IMR-90 (cell line): ENCODE data around the gene VPS41. TPM values are rescaled to one million over a fixed set of nuclear protein-coding genes. Genes with fewer than 3 reads are reported as not detected.

ENCODE experiments used
- ATAC-seq: fragments of 200-7000 bp; cut with Tn5 transposase; 2 replicates; pipeline ENCODE4 v1.9.1; 2020; ENCODE audit warnings: low read depth, mild to moderate bottlenecking, moderate library complexity
- BruUV-seq: library from RNA; stranded (reverse); fragments of 400-500 nt; replicated peaks from 2 replicates; lab custom pipeline; 2021; lab: Mats Ljungman, UMichigan
- CTCF ChIA-PET: fragments of 300-600 bp; formaldehyde crosslinking; extraction: SDS; loops from one replicate; lab custom pipeline; 2021; ENCODE audit warnings: antibody characterized with exemption; lab: Yijun Ruan, JAX
- POLR2A ChIA-PET: fragments of 300-600 bp; sonication (Branson Sonifier 250); formaldehyde crosslinking; loops from one replicate; lab custom pipeline; 2022; ENCODE audit warnings: antibody characterized with exemption; ENCODE audit not compliant: unreplicated experiment; lab: Charles Lee
- DNase-seq: peaks from one replicate; pipeline ENCODE4 v3.0.0; 2013
- H2AFZ ChIP-seq: replicated peaks from 2 replicates; pipeline ENCODE3; 2013; ENCODE audit warnings: low read length, mild to moderate bottlenecking; ENCODE audit not compliant: poor library complexity
- H2AK5ac ChIP-seq: 2 replicates; pipeline ENCODE4 v1.6.1; 2013; ENCODE audit warnings: low read depth, low read length, inconsistent platforms
- H2AK9ac ChIP-seq: replicated peaks from 2 replicates; pipeline ENCODE3; 2013; ENCODE audit warnings: mild to moderate bottlenecking, low read depth, low read length, moderate library complexity; ENCODE audit not compliant: poor library complexity
- H2BK120ac ChIP-seq: 2 replicates; pipeline ENCODE4 v1.6.1; 2013; ENCODE audit warnings: low read depth, low read length, inconsistent platforms
- H2BK15ac ChIP-seq: 3 replicates; pipeline ENCODE4 v1.6.1; 2013; ENCODE audit warnings: low read depth, low read length, inconsistent platforms
- H2BK20ac ChIP-seq: 2 replicates; pipeline ENCODE4 v1.6.1; 2013; ENCODE audit warnings: low read depth, mild to moderate bottlenecking, inconsistent platforms, low read length, moderate library complexity
- H2BK5ac ChIP-seq: 2 replicates; pipeline ENCODE4 v1.6.1; 2013; ENCODE audit warnings: mild to moderate bottlenecking, low read depth, low read length, inconsistent platforms; ENCODE audit not compliant: poor library complexity, severe bottlenecking
- H3K14ac ChIP-seq: replicated peaks from 2 replicates; pipeline ENCODE4 v1.6.1; 2013; ENCODE audit warnings: low read depth, low read length, inconsistent platforms
- H3K18ac ChIP-seq: 2 replicates; pipeline ENCODE4 v1.6.1; 2013; ENCODE audit warnings: low read depth, low read length, control low read depth
- H3K23ac ChIP-seq: 2 replicates; pipeline ENCODE4 v1.6.1; 2013; ENCODE audit warnings: low read depth, low read length, inconsistent platforms
- H3K27ac ChIP-seq: 2 replicates; pipeline ENCODE4 v1.5.1; 2013; ENCODE audit warnings: mild to moderate bottlenecking, control low read depth, low read length; ENCODE audit not compliant: insufficient read depth
- H3K27me3 ChIP-seq: 2 replicates; pipeline ENCODE4 v1.6.1; 2013; ENCODE audit warnings: low read length; ENCODE audit not compliant: control insufficient read depth, insufficient read depth
- H3K36me3 ChIP-seq: 2 replicates; pipeline ENCODE4 v1.6.1; 2013; ENCODE audit warnings: low read length, mixed read lengths; ENCODE audit not compliant: control insufficient read depth, insufficient read depth
- H3K4ac ChIP-seq: 2 replicates; pipeline ENCODE4 v1.6.1; 2013; ENCODE audit warnings: low read depth, low read length, inconsistent platforms
- H3K4me1 ChIP-seq: 2 replicates; pipeline ENCODE4 v1.6.1; 2013; ENCODE audit warnings: low read length, mixed read lengths; ENCODE audit not compliant: control insufficient read depth, insufficient read depth
- H3K4me2 ChIP-seq: 2 replicates; pipeline ENCODE4 v1.6.1; 2013; ENCODE audit warnings: low read depth, mild to moderate bottlenecking, control low read depth, low read length, moderate library complexity
- H3K4me3 ChIP-seq: 2 replicates; pipeline ENCODE4 v1.5.1; 2013; ENCODE audit warnings: low read depth, mild to moderate bottlenecking, control low read depth, low read length, moderate library complexity; ENCODE audit not compliant: insufficient read depth
- H3K56ac ChIP-seq: 2 replicates; pipeline ENCODE4 v1.6.1; 2013; ENCODE audit warnings: low read length, inconsistent platforms; ENCODE audit not compliant: insufficient read depth; ENCODE audit errors: extremely low read depth
- H3K79me1 ChIP-seq, 2 experiments: 2 replicates each; pipeline ENCODE4 v1.6.1; 2013; ENCODE audit warnings: low read length in 2 of 2, inconsistent platforms in 1 of 2, low read depth in 1 of 2
- H3K9ac ChIP-seq: 2 replicates; pipeline ENCODE4 v1.6.1; 2013; ENCODE audit warnings: low read depth, low read length, control low read depth
- H3K9me1 ChIP-seq: 2 replicates; pipeline ENCODE4 v1.6.1; 2013; ENCODE audit warnings: low read length, inconsistent platforms; ENCODE audit not compliant: insufficient read depth
- H3K9me3 ChIP-seq: 2 replicates; pipeline ENCODE4 v1.6.1; 2013; ENCODE audit warnings: low read length; ENCODE audit not compliant: control insufficient read depth, insufficient read depth
- H4K20me1 ChIP-seq: 2 replicates; pipeline ENCODE4 v1.6.1; 2013; ENCODE audit warnings: low read length, inconsistent platforms; ENCODE audit not compliant: insufficient read depth
- H4K5ac ChIP-seq: 2 replicates; pipeline ENCODE4 v1.6.1; 2013; ENCODE audit warnings: mild to moderate bottlenecking, low read depth, low read length, control low read depth
- H4K8ac ChIP-seq, 2 experiments: 2 replicates each; pipeline ENCODE4 v1.6.1; 2013; ENCODE audit warnings: low read depth in 2 of 2, low read length in 2 of 2, control low read depth in 1 of 2, inconsistent platforms in 1 of 2
- H4K91ac ChIP-seq: 2 replicates; pipeline ENCODE4 v1.6.1; 2013; ENCODE audit warnings: low read depth, low read length, inconsistent platforms; ENCODE audit not compliant: insufficient read depth
- BHLHE40 ChIP-seq: fragments of 150-350 bp; IDR thresholded peaks from 2 replicates; pipeline ENCODE4 v1.6.1; 2016; ENCODE audit warnings: mild to moderate bottlenecking, low read depth, low read length
- CEBPB ChIP-seq: IDR thresholded peaks from 2 replicates; pipeline ENCODE4 v1.6.1; 2012; ENCODE audit warnings: low read depth, low read length, improper control_type of control experiment
- CTCF ChIP-seq: conservative IDR thresholded peaks from 2 replicates; pipeline ENCODE4 v1.5.1; 2012; ENCODE audit warnings: mild to moderate bottlenecking, low read depth, low read length, improper control_type of control experiment
- MAFK ChIP-seq: IDR thresholded peaks from 2 replicates; pipeline ENCODE4 v1.6.1; 2012; ENCODE audit warnings: low read depth, low read length, improper control_type of control experiment
- MAZ ChIP-seq: IDR thresholded peaks from 2 replicates; pipeline ENCODE4 v1.6.1; 2012; ENCODE audit warnings: low read depth, mild to moderate bottlenecking, low read length, improper control_type of control experiment, moderate library complexity, borderline replicate concordance
- MXI1 ChIP-seq: IDR thresholded peaks from 2 replicates; pipeline ENCODE4 v1.6.1; 2012; ENCODE audit warnings: low read depth, mild to moderate bottlenecking, low read length, moderate library complexity, borderline replicate concordance
- WGBS, 2 experiments: methylation state at CpG; one replicate each; pipeline versions ENCODE4 v1.1.5 to v1.1.7; 2013; ENCODE audit warnings: missing lambda C conversion rate in 2 of 2; ENCODE audit not compliant: insufficient read length in 1 of 2; ENCODE audit errors: extremely low coverage in 2 of 2; 5-methylcytosine and 5-hydroxymethylcytosine counted together
- dilution Hi-C: fragments of 300-500 bp; cut with HindIII; formaldehyde crosslinking; loops from one replicate; pipeline ENCODE4 v1.14.3; 2018; ENCODE audit warnings: low sequenced_read_pairs; ENCODE audit not compliant: unreplicated experiment
- in situ Hi-C: fragments of 300-500 bp; cut with MboI; formaldehyde crosslinking; loops from 3 replicates; pipeline ENCODE4 v1.14.3; 2019; ENCODE audit warnings: low sequenced_read_pairs, inconsistent platforms, mixed read lengths
- intact Hi-C: fragments of 100-400 bp; cut with micrococcal nuclease; formaldehyde crosslinking; loops from 2 replicates; pipeline ENCODE4 v1.10.0; 2022
- polyA plus RNA-seq, 3 experiments: library from polyadenylated mRNA; depleted of rRNA; stranded (reverse); fragments of >200 nt; gene quantifications; 2 replicates each; pipeline ENCODE4 v1.2.3, GENCODE V29; 2012; ENCODE audit warnings: low replicate concordance in 1 of 3
- total RNA-seq: library from RNA; depleted of rRNA; stranded (reverse); fragments of >200 nt; gene quantifications from 2 replicates; pipeline ENCODE4 v1.2.3, GENCODE V29; 2012
- TF ChIP-seq, protein P1 (sequence below): fragments of 150-350 bp; IDR thresholded peaks from 2 replicates; pipeline ENCODE4 v1.6.1; 2017; ENCODE audit warnings: mild to moderate bottlenecking, antibody characterized with exemption, low read length, low read depth

VPS41 gene
- total and polyA plus RNA-seq, 2 of the 4 experiments (the other 2 are of a cell fraction): 16.0 to 28.0 TPM

DNA sequence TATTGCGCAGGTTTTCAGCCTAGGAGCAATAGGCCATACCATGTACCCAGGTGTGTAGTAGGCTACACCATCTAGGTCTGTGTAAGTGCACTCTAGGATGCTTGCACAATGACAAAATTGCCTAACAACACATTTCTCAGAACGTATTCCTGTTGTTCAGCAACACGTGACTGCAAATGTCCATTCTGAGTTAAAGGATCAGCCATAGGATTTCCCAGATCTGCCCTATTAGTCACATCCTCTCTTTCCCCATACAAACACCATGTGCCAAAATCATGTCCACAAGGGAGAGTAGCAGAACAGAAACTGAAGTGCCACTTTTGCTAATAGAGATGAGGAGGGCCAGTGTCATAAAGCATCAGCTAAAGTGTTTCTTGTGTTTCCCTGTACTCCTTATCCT is 235.2 kb downstream of the VPS41 start:
- H4K91ac ChIP-seq: no peak overlapping the region; the same call in 1 of the 2 replicates
- in situ Hi-C loops: no loop called here
- no peak overlapping the region for H2AK5ac ChIP-seq
- no peak overlapping the region for H2BK20ac ChIP-seq
- 0 out of 2 replicates have a peak overlapping the region, but pooled peaks have one; percentile 38 for H3K4me2 ChIP-seq
- ChIA-PET CTCF (interaction anchor here (1.7 kb wide), 1 partner anchor 14 kb away, joined by 6 read pairs; no protein-coding TSS in a partner anchor), POLR2A (no interaction called here)
- H3K27me3 ChIP-seq: peaks cover 5% of the 10 kb centered on the region; the same call in 1 of the 2 replicates
- ATAC-seq (peak; percentile 63), DNase-seq (peak; percentile 84)
- H4K20me1 ChIP-seq: no peaks in the 10 kb centered on the region
- H3K18ac ChIP-seq: peak overlapping the region; percentile 74
- no peak overlapping the region for H2AFZ ChIP-seq
- H2AK9ac ChIP-seq: no peak overlapping the region
- no peak overlapping the region for H3K14ac ChIP-seq
- peaks cover 2% of the 10 kb centered on the region; the same call in 1 of the 2 replicates for H3K4me1 ChIP-seq
- H3K9me3 ChIP-seq: no peaks in the 10 kb centered on the region
- no TSS peak for BruUV-seq
- TF ChIP-seq CTCF: no peak
- no peak for TF ChIP-seq MAFK
- TF ChIP-seq BHLHE40: no peak
- no peak for TF ChIP-seq MXI1
- TF ChIP-seq, protein P1, sequence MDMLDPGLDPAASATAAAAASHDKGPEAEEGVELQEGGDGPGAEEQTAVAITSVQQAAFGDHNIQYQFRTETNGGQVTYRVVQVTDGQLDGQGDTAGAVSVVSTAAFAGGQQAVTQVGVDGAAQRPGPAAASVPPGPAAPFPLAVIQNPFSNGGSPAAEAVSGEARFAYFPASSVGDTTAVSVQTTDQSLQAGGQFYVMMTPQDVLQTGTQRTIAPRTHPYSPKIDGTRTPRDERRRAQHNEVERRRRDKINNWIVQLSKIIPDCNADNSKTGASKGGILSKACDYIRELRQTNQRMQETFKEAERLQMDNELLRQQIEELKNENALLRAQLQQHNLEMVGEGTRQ: peak; percentile 88
- peak; percentile 84 for TF ChIP-seq CEBPB
- TF ChIP-seq MAZ: no peak
- 0 out of 2 replicates have a peak overlapping the region, but pooled peaks have one; percentile 17 for H4K5ac ChIP-seq
- no peaks in the 10 kb centered on the region for H3K9me1 ChIP-seq
- no peak overlapping the region for H2BK15ac ChIP-seq
- no peaks in the 10 kb centered on the region for H3K79me1 ChIP-seq
- H3K56ac ChIP-seq: no peak overlapping the region
- no peak overlapping the region for H2BK120ac ChIP-seq
- peak overlapping the region; percentile 35; the same call in 1 of the 2 replicates for H3K27ac ChIP-seq
- H2BK5ac ChIP-seq: no peak overlapping the region
- no peak overlapping the region for H3K9ac ChIP-seq
- H4K8ac ChIP-seq: no peak overlapping the region
- intact Hi-C loops: no loop called here
- H3K36me3 ChIP-seq: no peaks in the 10 kb centered on the region
- WGBS, 2 experiments: no CpG with 5 or more reads among the region's 3 CpGs
- H3K4me3 ChIP-seq: no peak overlapping the region
- H3K23ac ChIP-seq: no peak overlapping the region
- no peak overlapping the region for H3K4ac ChIP-seq
- dilution Hi-C loops: no loop called here
